ENCODE data around the gene BRINP1. TPM values are rescaled to one million over a fixed set of nuclear protein-coding genes. Genes with fewer than 3 reads are reported as not detected.

The BRINP1 gene
- total and polyA plus RNA-seq, 2 experiments from 2014 or later, result 13.4 to 33.5 TPM

DNA sequence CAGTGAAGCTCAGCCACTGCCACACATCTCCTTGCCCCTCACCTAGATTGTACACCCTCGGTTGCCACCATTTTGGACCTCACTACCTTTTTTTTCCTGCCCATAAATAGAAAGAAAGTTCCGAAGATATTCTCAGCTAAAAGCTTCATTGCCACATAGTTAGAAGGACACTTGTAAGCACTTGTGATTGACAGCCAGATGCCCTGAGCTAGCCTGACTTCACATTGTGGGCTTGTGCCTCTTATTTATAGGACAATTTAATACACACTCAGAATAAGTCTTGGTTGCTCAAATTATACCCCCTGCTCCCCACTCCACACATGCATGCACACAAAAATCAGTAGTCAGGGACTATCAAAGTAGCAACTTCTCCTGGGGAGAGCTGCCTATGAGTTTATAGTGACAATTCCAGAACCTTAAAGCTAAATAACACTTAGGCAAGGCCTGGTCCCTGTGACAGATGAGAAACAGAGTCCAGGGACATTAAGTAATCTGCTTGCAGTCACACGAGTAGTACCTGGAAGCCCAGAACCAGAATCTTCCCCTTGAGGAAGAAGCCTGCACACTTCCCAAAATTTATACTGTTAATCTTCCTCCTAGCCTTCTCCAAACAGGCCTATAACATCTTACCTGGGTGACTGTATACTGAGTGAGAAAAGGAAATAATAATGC, 184.8 kb downstream of the BRINP1 start:
- ATAC-seq (no peak), DNase-seq (ENCODE audit: low spot score) (no peak)
- H3K4me2 ChIP-seq, result no peak overlapping the region
- Mint-ChIP-seq H3K9me3 (no peaks in the 10 kb centered on the region), H3K27ac (peak overlapping the region; percentile 82), H3K4me1 (peaks cover 36% of the 10 kb centered on the region), H3K36me3 (ENCODE audit: low read depth) (peaks cover 5% of the 10 kb centered on the region; the same call in 2 of the 3 replicates), H3K27me3 (ENCODE audit: insufficient read depth, low read depth, poor library complexity) (peaks cover 3% of the 10 kb centered on the region), H3K4me3 (no peak overlapping the region)
- H4K20me1 ChIP-seq (replicated peaks; ENCODE audit: insufficient read depth), result no peaks in the 10 kb centered on the region
- no peaks in the 10 kb centered on the region for H3K36me3 ChIP-seq (ENCODE audit: insufficient read depth)
- no peaks in the 10 kb centered on the region for H3F3A ChIP-seq (replicated peaks; ENCODE audit: low read depth)
- peaks cover 4% of the 10 kb centered on the region; the same call in 1 of the 2 replicates for H3K79me2 ChIP-seq (replicated peaks; ENCODE audit: insufficient read depth)
- H3K27me3 ChIP-seq (ENCODE audit: insufficient read depth), result no peaks in the 10 kb centered on the region
- 0 out of 2 replicates have a peak overlapping the region, but pooled peaks have one; percentile 28 for H3K27ac ChIP-seq (ENCODE audit: low read depth)
- TF ChIP-seq NANOG (IDR thresholded peaks at IDR 0.05; ENCODE audit: borderline replicate concordance), result no peak
- TF ChIP-seq STAT1 (IDR thresholded peaks at IDR 0.05; ENCODE audit: unreplicated experiment), result no peak
- TF ChIP-seq EZH2phosphoT487 (IDR thresholded peaks at IDR 0.05; ENCODE audit: unreplicated experiment), result no peak
- no peak for TF ChIP-seq ZNF331 (CRISPR knock-in tag; IDR thresholded peaks at IDR 0.05; ENCODE audit: low read depth)
- TF ChIP-seq POLR2AphosphoS5 (IDR thresholded peaks at IDR 0.05; ENCODE audit: low read depth), result no peak
- TF ChIP-seq, protein P1, sequence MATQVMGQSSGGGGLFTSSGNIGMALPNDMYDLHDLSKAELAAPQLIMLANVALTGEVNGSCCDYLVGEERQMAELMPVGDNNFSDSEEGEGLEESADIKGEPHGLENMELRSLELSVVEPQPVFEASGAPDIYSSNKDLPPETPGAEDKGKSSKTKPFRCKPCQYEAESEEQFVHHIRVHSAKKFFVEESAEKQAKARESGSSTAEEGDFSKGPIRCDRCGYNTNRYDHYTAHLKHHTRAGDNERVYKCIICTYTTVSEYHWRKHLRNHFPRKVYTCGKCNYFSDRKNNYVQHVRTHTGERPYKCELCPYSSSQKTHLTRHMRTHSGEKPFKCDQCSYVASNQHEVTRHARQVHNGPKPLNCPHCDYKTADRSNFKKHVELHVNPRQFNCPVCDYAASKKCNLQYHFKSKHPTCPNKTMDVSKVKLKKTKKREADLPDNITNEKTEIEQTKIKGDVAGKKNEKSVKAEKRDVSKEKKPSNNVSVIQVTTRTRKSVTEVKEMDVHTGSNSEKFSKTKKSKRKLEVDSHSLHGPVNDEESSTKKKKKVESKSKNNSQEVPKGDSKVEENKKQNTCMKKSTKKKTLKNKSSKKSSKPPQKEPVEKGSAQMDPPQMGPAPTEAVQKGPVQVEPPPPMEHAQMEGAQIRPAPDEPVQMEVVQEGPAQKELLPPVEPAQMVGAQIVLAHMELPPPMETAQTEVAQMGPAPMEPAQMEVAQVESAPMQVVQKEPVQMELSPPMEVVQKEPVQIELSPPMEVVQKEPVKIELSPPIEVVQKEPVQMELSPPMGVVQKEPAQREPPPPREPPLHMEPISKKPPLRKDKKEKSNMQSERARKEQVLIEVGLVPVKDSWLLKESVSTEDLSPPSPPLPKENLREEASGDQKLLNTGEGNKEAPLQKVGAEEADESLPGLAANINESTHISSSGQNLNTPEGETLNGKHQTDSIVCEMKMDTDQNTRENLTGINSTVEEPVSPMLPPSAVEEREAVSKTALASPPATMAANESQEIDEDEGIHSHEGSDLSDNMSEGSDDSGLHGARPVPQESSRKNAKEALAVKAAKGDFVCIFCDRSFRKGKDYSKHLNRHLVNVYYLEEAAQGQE (IDR thresholded peaks at IDR 0.05; ENCODE audit: unreplicated experiment), result no peak
- no peak for TF ChIP-seq EZH2 (IDR thresholded peaks at IDR 0.05; ENCODE audit: low read depth, unreplicated experiment)
- TF ChIP-seq CREB1 (CRISPR knock-in tag; IDR thresholded peaks at IDR 0.05; ENCODE audit: low read depth), result no peak
- TF ChIP-seq JUNB (IDR thresholded peaks at IDR 0.05; ENCODE audit: unreplicated experiment), result no peak
- no peak for TF ChIP-seq ZNF462 (CRISPR knock-in tag; IDR thresholded peaks at IDR 0.05)
- TF ChIP-seq, protein P2, sequence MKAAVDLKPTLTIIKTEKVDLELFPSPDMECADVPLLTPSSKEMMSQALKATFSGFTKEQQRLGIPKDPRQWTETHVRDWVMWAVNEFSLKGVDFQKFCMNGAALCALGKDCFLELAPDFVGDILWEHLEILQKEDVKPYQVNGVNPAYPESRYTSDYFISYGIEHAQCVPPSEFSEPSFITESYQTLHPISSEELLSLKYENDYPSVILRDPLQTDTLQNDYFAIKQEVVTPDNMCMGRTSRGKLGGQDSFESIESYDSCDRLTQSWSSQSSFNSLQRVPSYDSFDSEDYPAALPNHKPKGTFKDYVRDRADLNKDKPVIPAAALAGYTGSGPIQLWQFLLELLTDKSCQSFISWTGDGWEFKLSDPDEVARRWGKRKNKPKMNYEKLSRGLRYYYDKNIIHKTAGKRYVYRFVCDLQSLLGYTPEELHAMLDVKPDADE (IDR thresholded peaks at IDR 0.05), result no peak
- no peak for TF ChIP-seq CTCF (conservative IDR thresholded peaks at IDR 0.05; ENCODE audit: low read depth in 2 of 2)
- H2AFZ ChIP-seq, result no peak overlapping the region
- peaks cover 5% of the 10 kb centered on the region; the same call in 1 of the 2 replicates for H3K4me1 ChIP-seq (ENCODE audit: insufficient read depth)
- no peaks in the 10 kb centered on the region for H3K9me2 ChIP-seq (ENCODE audit: insufficient read depth)
- no peak overlapping the region for H3K4me3 ChIP-seq
